Upper lobe of left lung (tissue), 6 donors: ENCODE results near the gene GJB2. TPM values are rescaled to one million over a fixed set of nuclear protein-coding genes. Genes with fewer than 3 reads are reported as not detected.
A peak's percentile ranks its signal among the peaks of the same experiment; 100 is the strongest.

Source experiments
- ATAC-seq, 2 donors: fragments of 200-7000 bp; cut with Tn5 transposase; one replicate each; pipeline ENCODE4 v1.9.1; 2022; ENCODE audit warnings: mild to moderate bottlenecking in 2 of 2, moderate library complexity in 2 of 2; ENCODE audit not compliant: low FRiP score in 2 of 2
- DNase-seq, 2 donors: peaks; one replicate each; pipeline ENCODE4 v3.0.0-alpha.2; 2019 to 2020
- H3K27ac ChIP-seq, 4 donors: fragments of 200-600 bp; sonication (generic); one replicate each; pipeline ENCODE4 v1.5.1; 2016 to 2019
- H3K27me3 ChIP-seq, 4 donors: fragments of 200-600 bp; sonication (generic); one replicate each; pipeline ENCODE4 v1.5.1; 2017 to 2019
- H3K36me3 ChIP-seq, 4 donors: fragments of 200-600 bp; sonication (generic); one replicate each; pipeline ENCODE4 v1.5.1; 2016 to 2019
- H3K4me1 ChIP-seq, 4 donors: fragments of 200-600 bp; sonication (generic); one replicate each; pipeline ENCODE4 v1.5.1; 2018 to 2019
- H3K4me3 ChIP-seq, 4 donors: fragments of 200-600 bp; sonication (generic); one replicate each; pipeline ENCODE4 v1.5.1; 2017 to 2019; ENCODE audit warnings: mild to moderate bottlenecking in 2 of 4, moderate library complexity in 1 of 4
- H3K9me3 ChIP-seq, 4 donors: fragments of 200-600 bp; sonication (generic); one replicate each; pipeline ENCODE4 v1.5.1; 2018 to 2019
- CTCF ChIP-seq, 6 experiments: fragments of 450-650 bp in 4 of 6; fragments of 200-600 bp in 2 of 6; sonication (generic) in 2 of 6; IDR thresholded peaks; one replicate each; pipeline ENCODE4 v1.5.1; 2016 to 2019; ENCODE audit warnings: antibody characterized with exemption in 6 of 6
- EP300 ChIP-seq, 4 donors: sonication (generic); formaldehyde crosslinking; IDR thresholded peaks; one replicate each; pipeline ENCODE4 v1.5.1; 2017; ENCODE audit warnings: antibody characterized with exemption in 4 of 4, control low read depth in 2 of 4
- POLR2A ChIP-seq, 4 donors: fragments of 450-650 bp; IDR thresholded peaks; one replicate each; pipeline ENCODE4 v1.5.1; 2016 to 2017; ENCODE audit warnings: antibody characterized with exemption in 4 of 4, mild to moderate bottlenecking in 2 of 4
- POLR2AphosphoS5 ChIP-seq, 2 donors: sonication (generic); formaldehyde crosslinking; IDR thresholded peaks; one replicate each; pipeline ENCODE4 v1.5.1; 2017; ENCODE audit warnings: antibody characterized with exemption in 2 of 2
- WGBS, 2 donors: methylation state at CpG; one replicate each; pipeline ENCODE4 v1.1.5; 2017 to 2018; 5-methylcytosine and 5-hydroxymethylcytosine counted together
- total RNA-seq, 6 donors: library from RNA; depleted of rRNA in 4 of 6; stranded (reverse); fragments of >200 nt in 4 of 6; gene quantifications; one replicate each; pipeline versions ENCODE4 v1.1.0 to v1.2.1, GENCODE V29; 2016 to 2021
- donor health status: DM: no; HTN: no; CAD: no; lungs with moderate emphysema.
- donor health status: DM: no; HTN: yes; CAD: no; lungs with severe emphysema.

The GJB2 gene
- total RNA-seq, 6 donors from 2014 or later = 0.31 to 1.5 (median 0.76) TPM; not detected in 1

- no peak for DNase-seq
- Histone ChIP-seq H3K9me3 (no peaks in the 10 kb centered on the region), H3K27me3 (no peaks in the 10 kb centered on the region), H3K27ac (no peak overlapping the region), H3K4me1 (no peaks in the 10 kb centered on the region), H3K36me3 (no peaks in the 10 kb centered on the region), H3K4me3 (no peak overlapping the region)
- WGBS, 2 donors = 74 to 78% methylated on average over 5 of the region's 5 CpGs
- no peak for ATAC-seq
- TF ChIP-seq POLR2A (IDR thresholded peaks at IDR 0.05) = no peak
Measured at GRCh38 chr13:20222553-20222952, 29.8 kb upstream of the GJB2 start.

- no peaks in the 10 kb centered on the region for H3K36me3 ChIP-seq
- peak in 1 of 2 donors; percentile 49 for ATAC-seq
- DNase-seq = peak in 1 of 2 donors; percentile 53
Measured at GRCh38 chr13:20221772-20222171, 29.0 kb upstream of the GJB2 start.

GRCh38 chr13:20219577-20219976, 26.8 kb upstream of the GJB2 start:
- ATAC-seq (no peak), DNase-seq (no peak)
- no peaks in the 10 kb centered on the region for H3K9me3 ChIP-seq
- TF ChIP-seq POLR2A (IDR thresholded peaks at IDR 0.05) (no peak), POLR2AphosphoS5 (IDR thresholded peaks at IDR 0.05) (no peak), EP300 (IDR thresholded peaks at IDR 0.05) (no peak), CTCF (IDR thresholded peaks at IDR 0.05) (no peak)
- H3K4me3 ChIP-seq = no peak overlapping the region
- no peaks in the 10 kb centered on the region for H3K4me1 ChIP-seq
- H3K36me3 ChIP-seq = no peaks in the 10 kb centered on the region
- H3K27ac ChIP-seq = no peak overlapping the region
- H3K27me3 ChIP-seq = no peaks in the 10 kb centered on the region

More at GRCh38 chr13:20221772-20222171, 29.0 kb upstream of the GJB2 start:
- H3K4me1 ChIP-seq = no peaks in the 10 kb centered on the region
- TF ChIP-seq EP300 (IDR thresholded peaks at IDR 0.05) (peak in 1 of 4 donors; percentile 71), POLR2A (IDR thresholded peaks at IDR 0.05) (peak in 1 of 4 donors; percentile 39), CTCF (IDR thresholded peaks at IDR 0.05) (no peak), POLR2AphosphoS5 (IDR thresholded peaks at IDR 0.05) (peak; percentile 36 to 47)
- H3K4me3 ChIP-seq = no peak overlapping the region
- no peaks in the 10 kb centered on the region for H3K9me3 ChIP-seq
- no peak overlapping the region for H3K27ac ChIP-seq
- H3K27me3 ChIP-seq = no peaks in the 10 kb centered on the region
- 56 to 74% methylated on average over 4 to 6 of the region's 6 CpGs for WGBS, 2 donors

- H3K27me3 ChIP-seq = no peaks in the 10 kb centered on the region
- no peak overlapping the region for H3K27ac ChIP-seq
- 46 to 62% methylated on average over 3 of the region's 3 CpGs for WGBS, 2 donors
- H3K4me1 ChIP-seq = no peaks in the 10 kb centered on the region
- ATAC-seq (no peak), DNase-seq (no peak)
- no peaks in the 10 kb centered on the region for H3K36me3 ChIP-seq
- TF ChIP-seq POLR2A (IDR thresholded peaks at IDR 0.05) = no peak
- no peak for TF ChIP-seq POLR2AphosphoS5 (IDR thresholded peaks at IDR 0.05)
- TF ChIP-seq CTCF (IDR thresholded peaks at IDR 0.05) = no peak
- TF ChIP-seq EP300 (IDR thresholded peaks at IDR 0.05) = no peak
- H3K4me3 ChIP-seq = no peak overlapping the region
- H3K9me3 ChIP-seq = peaks cover 0 to 5% (median 0%) of the 10 kb centered on the region in 4 donors
Measured at GRCh38 chr13:20217168-20217567, 24.4 kb upstream of the GJB2 start.

- H3K4me1 ChIP-seq = no peaks in the 10 kb centered on the region
- H3K9me3 ChIP-seq = peaks cover 0 to 5% (median 0%) of the 10 kb centered on the region in 4 donors
- H3K36me3 ChIP-seq = no peaks in the 10 kb centered on the region
- no peak overlapping the region for H3K4me3 ChIP-seq
- WGBS, 2 donors = 62 to 71% methylated on average over 1 of the region's 1 CpG
- DNase-seq (no peak), ATAC-seq (no peak)
- H3K27me3 ChIP-seq = no peaks in the 10 kb centered on the region
- H3K27ac ChIP-seq = no peak overlapping the region
- TF ChIP-seq EP300 (IDR thresholded peaks at IDR 0.05) (no peak), POLR2A (IDR thresholded peaks at IDR 0.05) (no peak), POLR2AphosphoS5 (IDR thresholded peaks at IDR 0.05) (no peak), CTCF (IDR thresholded peaks at IDR 0.05) (no peak)
Measured at GRCh38 chr13:20209948-20210347, 17.2 kb upstream of the GJB2 start.
